Panc1 (cell line): Measurements from ENCODE around the gene MRC2. TPM values are rescaled to one million over a fixed set of nuclear protein-coding genes. Genes with fewer than 3 reads are reported as not detected.

ENCODE experiments used
- ATAC-seq: fragments of 200-7000 bp; cut with Tn5 transposase; 2 replicates; pipeline ENCODE4 v1.9.1; 2020; ENCODE audit warnings: mild to moderate bottlenecking, moderate library complexity
- Bru-seq: library from RNA; stranded (reverse); fragments of 400-500 nt; gene quantifications from one replicate; lab custom pipeline; 2021; lab: Mats Ljungman, UMichigan
- BruChase-seq, 2 experiments: library from RNA; stranded (reverse); fragments of 400-500 nt; gene quantifications; one replicate each; lab custom pipeline; 2021; lab: Mats Ljungman, UMichigan
- BruUV-seq: library from RNA; stranded (reverse); fragments of 400-500 nt; replicated peaks from 2 replicates; lab custom pipeline; 2021; lab: Mats Ljungman, UMichigan
- CTCF ChIA-PET: fragments of 300-600 bp; sonication (Branson Sonifier 250); formaldehyde crosslinking; loops from one replicate; lab custom pipeline; 2022; ENCODE audit warnings: antibody characterized with exemption; lab: Charles Lee
- POLR2A ChIA-PET: fragments of 300-600 bp; sonication (Branson Sonifier 250); formaldehyde crosslinking; loops from one replicate; lab custom pipeline; 2022; ENCODE audit warnings: antibody characterized with exemption; lab: Charles Lee
- DNase-seq: peaks from one replicate; pipeline ENCODE4 v3.0.0-alpha.2; 2010; ENCODE audit warnings: low read depth, low spot score
- H3K27ac ChIP-seq: 2 replicates; pipeline ENCODE4 v1.5.1; 2011; ENCODE audit warnings: mild to moderate bottlenecking, low read length, inconsistent platforms
- H3K27me3 ChIP-seq: fragments of 200-500 bp; sonication (Bioruptor generic); 2 replicates; pipeline ENCODE4 v1.6.0; 2014; ENCODE audit warnings: low read length, inconsistent platforms; ENCODE audit not compliant: control insufficient read depth, insufficient read depth
- H3K36me3 ChIP-seq: fragments of 200-500 bp; sonication (Bioruptor generic); 2 replicates; pipeline ENCODE4 v1.5.1; 2014; ENCODE audit warnings: inconsistent platforms, mild to moderate bottlenecking, low read length, moderate library complexity; ENCODE audit not compliant: control insufficient read depth, insufficient read depth
- H3K4me1 ChIP-seq: 2 replicates; pipeline ENCODE4 v1.5.1; 2011; ENCODE audit warnings: inconsistent platforms, mild to moderate bottlenecking, low read length, moderate library complexity; ENCODE audit not compliant: control insufficient read depth, insufficient read depth
- H3K4me3 ChIP-seq, 2 experiments: 2 replicates each; pipeline ENCODE4 v1.5.1; 2011 to 2012; ENCODE audit warnings: low read depth in 2 of 2, low read length in 2 of 2, mild to moderate bottlenecking in 2 of 2, inconsistent platforms in 1 of 2, moderate library complexity in 1 of 2
- H3K9me3 ChIP-seq: fragments of 200-500 bp; sonication (Bioruptor generic); 2 replicates; pipeline ENCODE4 v1.5.1; 2014; ENCODE audit warnings: low read depth, mild to moderate bottlenecking, inconsistent platforms, low read length, moderate library complexity; ENCODE audit not compliant: control insufficient read depth, insufficient read depth
- CTCF ChIP-seq: fragments of 450-650 bp; IDR thresholded peaks from 2 replicates; pipeline ENCODE4 v1.5.1; 2017; ENCODE audit warnings: mild to moderate bottlenecking
- POLR2AphosphoS5 ChIP-seq: IDR thresholded peaks from 2 replicates; pipeline ENCODE4 v1.6.1; 2012; ENCODE audit warnings: mild to moderate bottlenecking, low read depth, low read length, moderate library complexity
- REST ChIP-seq, 2 experiments: IDR thresholded peaks; 2 replicates each; pipeline ENCODE4 v1.6.1; 2011 to 2012; ENCODE audit warnings: low read depth in 2 of 2, control low read depth in 1 of 2, low read length in 1 of 2, mild to moderate bottlenecking in 1 of 2, moderate library complexity in 1 of 2; ENCODE audit not compliant: insufficient read depth in 1 of 2
- SIN3A ChIP-seq: IDR thresholded peaks from 2 replicates; pipeline ENCODE4 v1.6.1; 2012; ENCODE audit warnings: low read depth, mild to moderate bottlenecking, low read length, moderate library complexity, borderline replicate concordance; ENCODE audit not compliant: insufficient read depth
- TCF7L2 ChIP-seq: IDR thresholded peaks from 2 replicates; pipeline ENCODE4 v1.6.1; 2011; ENCODE audit warnings: mild to moderate bottlenecking, low read depth, low read length, inconsistent platforms
- in situ Hi-C: cut with HindIII; loops from 2 replicates; pipeline ENCODE4 v1.10.0; 2016; ENCODE audit warnings: low sequenced_read_pairs, low pct_unique_long_range_greater_than_20kb
- intact Hi-C: fragments of 100-400 bp; cut with micrococcal nuclease; formaldehyde crosslinking; loops from one replicate; pipeline ENCODE4 v1.10.0; 2022; ENCODE audit not compliant: unreplicated experiment
- long read RNA-seq: library from polyadenylated mRNA; unstranded; transcript quantifications from one replicate; pipeline ENCODE4 v2.0.0, GENCODE V29; 2021; ENCODE audit not compliant: unreplicated experiment
- polyA plus RNA-seq: library from polyadenylated mRNA; unstranded; fragments of >200 nt; gene quantifications from one replicate; pipeline ENCODE4 v1.2.1, GENCODE V29; 2012; ENCODE audit warnings: missing spikeins; ENCODE audit not compliant: insufficient read length
- total RNA-seq: library from RNA; stranded (reverse); gene quantifications from one replicate; pipeline ENCODE4 v1.2.1, GENCODE V29; 2021; ENCODE audit not compliant: unreplicated experiment

Gene MRC2
- 120 TPM for total RNA-seq
- 171 TPM for polyA plus RNA-seq
- percentile 74 among the genes with signal in this experiment for Bru-seq, nascent RNA
- BruChase-seq, experiment 1, labeled RNA remaining after a 2-hour chase: percentile 77 among the genes with signal in this experiment
- percentile 78 among the genes with signal in this experiment for BruChase-seq, experiment 2, labeled RNA remaining after a 6-hour chase
- long read RNA-seq, full-length matches to known transcripts: 16 of 293 reads
- long read RNA-seq, partial matches to known transcripts: 172 of 293 reads
- long read RNA-seq, other reads (novel, unspliced or antisense): 105 of 293 reads

GRCh38 chr17:62627219-62627903 lies at the start of gene MRC2:
Gene MRC2, plus strand, starts transcription at chr17:62627670. Its CDS starts 133 bp downstream, at chr17:62627803.
- H3K4me1 ChIP-seq: peaks cover 32% of the 10 kb centered on the region
- TF ChIP-seq TCF7L2 (no peak), CTCF (no peak), SIN3A (no peak), REST (IDR thresholded peaks at IDR 0.05; ENCODE audit: insufficient read depth in 1 of 2, low read depth in 2 of 2, low read length in 1 of 2) (no peak), POLR2AphosphoS5 (peak; percentile 58; the same call in 1 of the 2 replicates)
- DNase-seq (no peak), ATAC-seq (peak; percentile 82)
- H3K4me3 ChIP-seq: peak within 1 kb of the TSS; percentile 63 to 87
- H3K9me3 ChIP-seq: no peaks in the 10 kb centered on the region
- peak within 1 kb of the TSS; percentile 75 for H3K27ac ChIP-seq
- intact Hi-C loops: no loop called here
- ChIA-PET CTCF (no interaction called here), POLR2A (interaction anchor here (1.0 kb wide), 1 partner anchor 12 kb away, joined by 3 read pairs; no protein-coding TSS in a partner anchor)
- H3K36me3 ChIP-seq: no peaks in the 10 kb centered on the region
- no peaks in the 10 kb centered on the region for H3K27me3 ChIP-seq
- in situ Hi-C loops: no loop called here
- BruUV-seq: TSS peak; percentile 81

- H3K36me3 ChIP-seq: peaks cover 5% of the 10 kb centered on the region
- no peak overlapping the region for H3K27ac ChIP-seq
- ATAC-seq (no peak), DNase-seq (no peak)
- H3K27me3 ChIP-seq: no peaks in the 10 kb centered on the region
- intact Hi-C loops (no loop called here), in situ Hi-C loops (no loop called here)
- no peak for TF ChIP-seq SIN3A
- TF ChIP-seq CTCF: no peak
- TF ChIP-seq POLR2AphosphoS5: no peak
- no peak for TF ChIP-seq TCF7L2
- no peak for TF ChIP-seq REST (IDR thresholded peaks at IDR 0.05; ENCODE audit: insufficient read depth in 1 of 2, low read depth in 2 of 2, low read length in 1 of 2)
- CTCF ChIA-PET: interaction anchor here (0.7 kb wide), 1 partner anchor 26 kb away, joined by 3 read pairs; no protein-coding TSS in a partner anchor
- no peaks in the 10 kb centered on the region for H3K4me1 ChIP-seq
- H3K9me3 ChIP-seq: no peaks in the 10 kb centered on the region
- no TSS peak for BruUV-seq
- no peak overlapping the region for H3K4me3 ChIP-seq
- POLR2A ChIA-PET: no interaction called here
Observed at GRCh38 chr17:62578757-62579487, 48.5 kb upstream of the MRC2 start.
